ENCODE results near the gene DRAXIN.

DRAXIN gene

DNA sequence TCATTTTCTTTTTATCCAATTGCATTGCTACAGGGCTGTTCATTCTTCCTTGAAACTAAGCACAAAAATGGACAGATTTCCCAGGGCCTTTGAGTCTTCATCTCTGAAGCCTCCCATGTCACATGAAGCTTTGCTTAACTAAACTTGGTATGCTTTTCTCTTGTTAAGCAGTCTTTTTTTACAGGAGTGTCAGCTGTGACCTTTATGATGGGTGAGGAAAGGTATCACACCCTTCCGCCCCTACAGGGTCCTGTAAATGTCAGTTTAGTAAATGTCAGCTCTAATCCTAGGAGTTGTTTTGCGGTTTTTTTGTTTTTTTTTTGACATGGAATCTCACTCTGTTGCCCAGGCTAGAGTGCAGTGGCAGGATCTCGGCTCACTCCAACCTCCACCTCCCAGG lies 41.8 kb downstream of the DRAXIN start:
- Histone ChIP-seq H3K27me3 (ENCODE audit: low read depth, low read length) (no peaks in the 10 kb centered on the region), H3K9me3 (ENCODE audit: control insufficient read depth in 1 of 2, low read length in 2 of 2) (no peaks in the 10 kb centered on the region), H3K4me1 (ENCODE audit: control insufficient read depth in 1 of 2, insufficient read depth in 2 of 2, low read length in 2 of 2) (peaks cover 20 to 57% of the 10 kb centered on the region in 2 donors), H3K4me3 (ENCODE audit: low read depth in 1 of 2, low read length in 2 of 2) (no peak overlapping the region), H3K36me3 (ENCODE audit: control insufficient read depth in 1 of 2, insufficient read depth in 2 of 2, low read length in 2 of 2) (peaks cover 0 to 11% of the 10 kb centered on the region in 2 donors), H3K27ac (ENCODE audit: low read length) (no peak overlapping the region)

DNA sequence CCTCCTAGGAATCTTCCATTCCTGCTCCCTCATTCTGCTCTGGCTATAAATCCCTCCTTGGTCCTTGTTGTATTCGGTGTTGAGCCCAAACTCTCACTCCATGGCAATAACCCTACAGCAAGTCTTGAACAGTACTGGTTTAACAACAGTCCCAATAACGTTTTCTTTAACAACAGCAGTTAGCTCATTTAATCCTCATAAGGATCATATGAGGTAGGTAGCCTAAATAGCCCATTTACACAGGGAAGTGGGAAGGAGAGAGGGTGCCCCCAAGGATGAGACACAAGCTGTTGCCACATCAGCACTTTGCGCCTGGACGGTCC lies 44.0 kb downstream of the DRAXIN start:
- Histone ChIP-seq H3K4me1 (ENCODE audit: control insufficient read depth in 1 of 2, insufficient read depth in 2 of 2, low read length in 2 of 2) (peaks cover 16 to 48% of the 10 kb centered on the region in 2 donors), H3K27me3 (ENCODE audit: low read depth, low read length) (no peaks in the 10 kb centered on the region), H3K36me3 (ENCODE audit: control insufficient read depth in 1 of 2, insufficient read depth in 2 of 2, low read length in 2 of 2) (peaks cover 0 to 11% of the 10 kb centered on the region in 2 donors), H3K27ac (ENCODE audit: low read length) (peak overlapping the region; percentile 37), H3K9me3 (ENCODE audit: control insufficient read depth in 1 of 2, low read length in 2 of 2) (no peaks in the 10 kb centered on the region), H3K4me3 (ENCODE audit: low read depth in 1 of 2, low read length in 2 of 2) (peak overlapping the region; percentile 86 to 92)

DNA sequence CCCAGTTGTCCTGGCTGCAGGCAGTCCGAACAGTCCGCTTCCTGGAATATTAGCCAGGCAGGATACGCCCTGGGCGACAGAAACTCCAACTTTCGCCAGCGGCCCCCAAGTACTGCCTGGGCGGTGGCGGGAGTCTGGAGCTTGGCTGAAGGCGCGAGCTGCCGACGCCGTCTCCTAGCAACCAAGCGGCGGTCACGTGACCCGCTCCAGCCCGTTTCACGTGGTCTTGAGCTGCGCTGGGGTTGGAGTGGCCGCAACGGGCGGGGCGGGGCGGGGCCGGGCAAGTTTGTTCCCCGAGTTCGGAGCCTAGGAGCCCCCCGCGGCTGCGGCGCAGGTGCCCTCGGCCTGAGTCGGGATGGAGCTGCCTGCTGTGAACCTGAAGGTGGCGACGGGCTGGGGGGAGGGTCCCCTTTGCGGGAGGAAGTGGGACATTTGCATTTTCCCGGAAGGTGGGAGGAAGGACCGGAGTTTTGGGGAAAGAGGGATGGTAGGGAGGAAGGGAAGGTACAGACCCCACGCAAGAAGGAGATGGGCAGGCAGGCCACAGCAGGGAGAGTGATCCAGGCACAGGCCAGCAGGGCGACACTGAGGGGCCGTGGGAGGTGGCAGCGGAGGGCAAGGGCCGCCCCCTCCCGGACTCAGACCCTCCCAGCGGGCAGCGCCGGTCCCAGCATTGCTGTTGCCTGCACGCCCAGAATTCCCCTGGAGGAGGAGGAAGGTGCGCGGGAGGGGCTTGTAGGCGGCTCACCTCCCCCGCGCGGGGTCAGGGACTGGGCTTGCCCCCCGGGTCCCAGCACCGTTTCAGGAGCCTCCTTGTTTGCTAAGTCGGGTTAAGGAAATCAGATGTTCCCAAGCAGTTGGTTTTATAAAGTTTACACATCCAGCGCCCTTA lies 44.6 kb downstream of the DRAXIN start, which contains the start of gene AGTRAP:
AGTRAP (plus strand) TSS at position 283 of the 892 bp plus-strand sequence; CDS start at position 356, 73 bp downstream.
- Histone ChIP-seq H3K4me3 (ENCODE audit: low read depth in 1 of 2, low read length in 2 of 2) (peak within 1 kb of the TSS; percentile 86 to 92), H3K36me3 (ENCODE audit: control insufficient read depth in 1 of 2, insufficient read depth in 2 of 2, low read length in 2 of 2) (peaks cover 0 to 11% of the 10 kb centered on the region in 2 donors), H3K27me3 (ENCODE audit: low read depth, low read length) (no peaks in the 10 kb centered on the region), H3K4me1 (ENCODE audit: control insufficient read depth in 1 of 2, insufficient read depth in 2 of 2, low read length in 2 of 2) (peaks cover 16 to 47% of the 10 kb centered on the region in 2 donors), H3K27ac (ENCODE audit: low read length) (peak within 1 kb of the TSS; percentile 87), H3K9me3 (ENCODE audit: control insufficient read depth in 1 of 2, low read length in 2 of 2) (no peaks in the 10 kb centered on the region)

DNA sequence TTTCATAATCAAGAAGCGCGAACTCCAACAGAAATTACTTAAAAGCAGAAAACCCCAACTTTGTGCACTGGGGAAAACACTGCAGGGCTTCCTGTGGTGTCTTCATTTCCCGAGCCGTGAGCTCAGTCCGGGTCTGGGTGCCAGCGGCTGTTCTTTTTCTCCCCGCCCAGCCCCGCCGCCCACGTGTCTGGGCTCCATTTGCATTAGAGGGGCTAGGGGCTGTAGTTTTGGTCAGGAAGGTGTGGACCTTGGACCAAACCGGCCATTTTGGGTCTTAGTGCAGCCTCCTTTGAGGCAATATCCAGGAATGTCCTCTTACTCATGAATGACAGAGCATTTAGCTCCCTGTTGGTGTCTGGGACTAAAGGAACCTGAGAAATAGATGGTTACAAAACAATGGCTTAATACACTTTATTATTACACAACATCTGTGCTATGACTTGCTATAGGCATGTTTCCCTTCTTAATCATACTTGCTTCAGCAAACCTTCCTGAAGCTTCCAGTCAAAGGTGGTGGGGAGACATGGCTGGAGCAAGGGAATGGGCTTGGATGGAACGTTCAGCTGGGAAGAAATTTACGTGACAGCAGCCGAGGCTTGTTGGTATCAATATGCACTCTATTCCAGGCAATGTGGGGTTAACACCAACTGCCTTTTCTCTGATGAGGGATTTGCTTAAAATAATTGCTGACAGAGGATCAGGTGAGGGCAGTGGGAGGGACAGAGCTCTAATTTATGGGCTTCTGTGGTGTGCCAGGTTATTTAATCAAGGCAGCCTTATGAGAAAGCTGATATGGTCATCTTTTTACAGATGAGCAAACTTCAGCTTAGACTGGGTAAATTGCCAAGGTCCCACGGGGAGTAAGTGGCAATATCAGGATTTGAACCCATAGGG lies 45.5 kb downstream of the DRAXIN start:
- H3K27me3 ChIP-seq (ENCODE audit: low read depth, low read length), result no peaks in the 10 kb centered on the region
- peaks cover 0 to 11% of the 10 kb centered on the region in 2 donors for H3K36me3 ChIP-seq (ENCODE audit: control insufficient read depth in 1 of 2, insufficient read depth in 2 of 2, low read length in 2 of 2)
- peaks cover 13 to 39% of the 10 kb centered on the region in 2 donors for H3K4me1 ChIP-seq (ENCODE audit: control insufficient read depth in 1 of 2, insufficient read depth in 2 of 2, low read length in 2 of 2)
- H3K4me3 ChIP-seq (ENCODE audit: low read depth in 1 of 2, low read length in 2 of 2), result peak overlapping the region; percentile 86 to 92
- peak overlapping the region; percentile 87 for H3K27ac ChIP-seq (ENCODE audit: low read length)
- H3K9me3 ChIP-seq (ENCODE audit: control insufficient read depth in 1 of 2, low read length in 2 of 2), result no peaks in the 10 kb centered on the region

DNA sequence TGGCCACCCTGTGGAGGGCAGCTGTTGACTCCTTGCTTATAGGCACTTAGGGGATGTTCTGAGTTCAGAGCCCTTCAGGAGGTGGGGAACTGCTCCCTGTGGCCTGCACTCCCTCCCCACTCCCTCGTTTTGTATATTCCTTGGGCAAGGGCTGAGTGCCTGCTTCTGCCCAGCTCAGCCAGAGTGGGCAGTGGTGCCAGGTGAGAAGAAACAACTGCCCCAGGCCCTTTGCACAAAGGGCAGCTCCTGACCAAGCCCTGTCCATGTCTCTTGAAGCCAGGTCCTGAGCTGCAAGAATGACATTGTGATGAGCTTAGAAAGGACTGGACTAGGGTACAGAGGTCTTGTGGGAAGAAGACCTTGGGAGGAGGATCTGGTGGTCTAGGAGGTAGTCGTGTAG lies 46.6 kb downstream of the DRAXIN start:
- Histone ChIP-seq H3K9me3 (ENCODE audit: control insufficient read depth in 1 of 2, low read length in 2 of 2) (no peaks in the 10 kb centered on the region), H3K27me3 (ENCODE audit: low read depth, low read length) (no peaks in the 10 kb centered on the region), H3K36me3 (ENCODE audit: control insufficient read depth in 1 of 2, insufficient read depth in 2 of 2, low read length in 2 of 2) (peaks cover 0 to 11% of the 10 kb centered on the region in 2 donors), H3K27ac (ENCODE audit: low read length) (peak overlapping the region; percentile 9), H3K4me1 (ENCODE audit: control insufficient read depth in 1 of 2, insufficient read depth in 2 of 2, low read length in 2 of 2) (peaks cover 13 to 33% of the 10 kb centered on the region in 2 donors), H3K4me3 (ENCODE audit: low read depth in 1 of 2, low read length in 2 of 2) (no peak overlapping the region)

DNA sequence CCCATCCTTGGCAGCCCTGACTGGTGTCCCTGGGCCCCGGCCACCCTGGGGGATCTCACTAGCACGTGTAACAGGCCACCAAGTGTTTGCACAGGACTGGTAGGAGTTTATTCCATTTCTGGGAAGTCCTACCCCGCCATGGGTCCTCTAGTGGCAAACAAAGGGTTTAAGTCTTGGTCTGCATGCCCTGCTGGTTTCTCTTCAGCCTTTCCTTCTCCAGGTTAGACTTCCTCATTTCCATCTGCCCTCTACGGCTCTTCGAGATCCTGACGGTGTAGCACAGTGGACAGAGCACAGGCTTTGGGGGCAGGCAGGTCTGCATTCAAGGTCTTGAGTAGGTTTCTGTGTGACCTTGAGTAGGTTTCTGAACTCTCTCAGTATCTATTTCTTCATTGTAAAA lies 47.3 kb downstream of the DRAXIN start:
- Histone ChIP-seq H3K27ac (ENCODE audit: low read length) (no peak overlapping the region), H3K27me3 (ENCODE audit: low read depth, low read length) (no peaks in the 10 kb centered on the region), H3K4me1 (ENCODE audit: control insufficient read depth in 1 of 2, insufficient read depth in 2 of 2, low read length in 2 of 2) (peaks cover 13 to 33% of the 10 kb centered on the region in 2 donors), H3K9me3 (ENCODE audit: control insufficient read depth in 1 of 2, low read length in 2 of 2) (no peaks in the 10 kb centered on the region), H3K36me3 (ENCODE audit: control insufficient read depth in 1 of 2, insufficient read depth in 2 of 2, low read length in 2 of 2) (peaks cover 0 to 11% of the 10 kb centered on the region in 2 donors), H3K4me3 (ENCODE audit: low read depth in 1 of 2, low read length in 2 of 2) (no peak overlapping the region)

DNA sequence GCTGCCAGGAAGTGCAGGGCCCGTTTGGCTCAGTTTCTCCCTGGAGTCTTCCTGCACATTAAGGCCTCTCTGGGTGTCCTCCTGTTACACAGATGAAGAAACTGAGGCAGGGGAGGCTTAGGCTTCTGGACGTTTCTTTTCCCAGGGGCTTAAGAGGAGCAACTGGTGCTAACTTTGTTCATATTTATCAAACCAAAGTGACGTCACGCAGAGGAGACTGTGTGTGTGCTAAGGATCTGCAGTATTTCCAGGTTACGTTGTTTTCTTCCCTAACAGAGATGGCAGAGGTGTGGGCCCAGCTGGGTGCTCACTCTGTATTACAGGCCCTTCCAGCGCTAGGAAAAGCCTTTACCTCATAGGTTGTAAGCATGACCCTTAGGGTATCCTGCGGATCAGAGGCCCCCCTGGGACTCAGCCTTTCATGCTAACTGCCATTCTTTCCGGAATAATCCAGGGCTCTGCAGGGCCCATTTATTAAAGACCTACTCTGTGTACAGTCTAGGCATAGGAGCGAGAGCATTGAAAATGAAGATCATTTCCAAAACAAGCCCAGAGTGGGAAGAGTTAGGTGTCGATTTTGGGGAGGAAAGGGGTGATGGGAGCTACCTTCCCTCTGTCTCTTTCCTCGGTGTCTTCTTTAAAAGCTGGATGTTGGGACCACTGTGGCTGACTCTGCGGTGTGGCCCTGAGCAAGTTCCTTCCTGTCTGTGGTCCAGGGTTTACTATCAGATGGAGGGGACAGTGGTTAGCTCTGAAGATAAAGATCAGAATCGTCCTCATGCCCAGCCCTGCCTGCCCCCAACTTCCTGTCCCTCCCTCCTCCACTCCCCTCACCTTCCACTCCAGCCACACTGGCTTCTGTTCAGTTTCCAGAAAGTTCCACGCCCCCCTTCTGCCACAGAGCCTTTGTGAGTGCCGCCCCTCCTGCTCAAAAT lies 49.0 kb downstream of the DRAXIN start:
- peaks cover 9 to 30% of the 10 kb centered on the region in 2 donors for H3K4me1 ChIP-seq (ENCODE audit: control insufficient read depth in 1 of 2, insufficient read depth in 2 of 2, low read length in 2 of 2)
- no peaks in the 10 kb centered on the region for H3K27me3 ChIP-seq (ENCODE audit: low read depth, low read length)
- H3K4me3 ChIP-seq (ENCODE audit: low read depth in 1 of 2, low read length in 2 of 2), result no peak overlapping the region
- peaks cover 0 to 12% of the 10 kb centered on the region in 2 donors for H3K36me3 ChIP-seq (ENCODE audit: control insufficient read depth in 1 of 2, insufficient read depth in 2 of 2, low read length in 2 of 2)
- H3K27ac ChIP-seq (ENCODE audit: low read length), result no peak overlapping the region
- H3K9me3 ChIP-seq (ENCODE audit: control insufficient read depth in 1 of 2, low read length in 2 of 2), result no peaks in the 10 kb centered on the region

DNA sequence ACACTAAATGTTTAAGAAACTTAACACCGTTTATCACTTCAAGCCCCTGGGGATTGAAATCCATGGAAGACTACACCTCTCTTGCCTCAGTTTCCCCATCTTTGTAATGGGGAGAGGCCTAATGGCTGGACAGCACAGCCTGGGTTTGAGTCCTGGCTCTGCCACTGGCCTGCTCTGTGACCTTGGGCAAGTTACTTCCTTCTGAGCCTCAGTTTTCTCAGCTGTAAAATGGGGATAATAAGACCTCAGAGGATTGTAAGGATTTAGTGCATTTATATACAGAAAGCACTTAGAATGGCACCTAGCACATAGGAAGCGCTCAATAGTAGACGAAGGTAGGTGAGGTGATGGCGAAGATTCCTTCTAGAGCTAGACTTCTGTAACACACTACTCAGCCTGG lies 50.0 kb downstream of the DRAXIN start:
- H3K4me1 ChIP-seq (ENCODE audit: control insufficient read depth in 1 of 2, insufficient read depth in 2 of 2, low read length in 2 of 2), result peaks cover 7 to 28% of the 10 kb centered on the region in 2 donors
- peaks cover 9 to 15% of the 10 kb centered on the region in 2 donors for H3K36me3 ChIP-seq (ENCODE audit: control insufficient read depth in 1 of 2, insufficient read depth in 2 of 2, low read length in 2 of 2)
- H3K4me3 ChIP-seq (ENCODE audit: low read depth in 1 of 2, low read length in 2 of 2), result no peak overlapping the region
- no peaks in the 10 kb centered on the region for H3K9me3 ChIP-seq (ENCODE audit: control insufficient read depth in 1 of 2, low read length in 2 of 2)
- H3K27me3 ChIP-seq (ENCODE audit: low read depth, low read length), result no peaks in the 10 kb centered on the region
- H3K27ac ChIP-seq (ENCODE audit: low read length), result no peak overlapping the region

DNA sequence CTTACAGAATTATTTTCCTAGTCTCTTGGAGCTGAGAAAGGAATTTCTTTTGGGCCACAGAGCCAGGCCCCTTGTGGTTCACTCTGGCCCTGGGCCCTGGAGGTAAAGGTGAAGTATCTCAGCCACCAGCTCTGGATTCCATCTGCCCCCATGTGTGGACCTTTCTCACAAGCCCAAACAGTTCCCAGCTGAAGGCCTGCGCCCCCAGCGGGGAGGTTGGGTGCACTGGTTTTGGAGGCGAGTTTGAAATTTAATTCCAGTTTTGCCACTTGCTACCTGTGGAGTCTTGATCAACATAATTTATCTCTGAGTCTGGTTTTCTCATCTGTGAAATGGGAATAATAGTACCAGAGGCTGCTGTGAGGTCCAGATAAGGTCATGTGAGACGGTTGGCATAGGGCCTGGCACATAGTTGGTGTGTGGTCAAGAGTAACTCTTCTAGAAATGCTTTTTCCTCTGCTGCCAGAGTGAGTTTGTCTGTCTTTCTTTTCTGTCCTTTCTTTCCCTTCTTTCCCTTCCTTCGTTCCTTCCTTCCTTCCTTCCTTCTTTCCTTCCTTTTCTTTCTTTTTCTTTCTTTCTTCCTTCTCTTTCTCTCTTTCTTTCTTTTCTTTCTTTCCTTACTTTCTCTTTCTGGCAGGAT lies 50.5 kb downstream of the DRAXIN start:
- Histone ChIP-seq H3K27ac (ENCODE audit: low read length) (no peak overlapping the region), H3K9me3 (ENCODE audit: control insufficient read depth in 1 of 2, low read length in 2 of 2) (no peaks in the 10 kb centered on the region), H3K4me3 (ENCODE audit: low read depth in 1 of 2, low read length in 2 of 2) (no peak overlapping the region), H3K36me3 (ENCODE audit: control insufficient read depth in 1 of 2, insufficient read depth in 2 of 2, low read length in 2 of 2) (peaks cover 12 to 14% of the 10 kb centered on the region in 2 donors), H3K27me3 (ENCODE audit: low read depth, low read length) (no peaks in the 10 kb centered on the region), H3K4me1 (ENCODE audit: control insufficient read depth in 1 of 2, insufficient read depth in 2 of 2, low read length in 2 of 2) (peaks cover 4 to 24% of the 10 kb centered on the region in 2 donors)

DNA sequence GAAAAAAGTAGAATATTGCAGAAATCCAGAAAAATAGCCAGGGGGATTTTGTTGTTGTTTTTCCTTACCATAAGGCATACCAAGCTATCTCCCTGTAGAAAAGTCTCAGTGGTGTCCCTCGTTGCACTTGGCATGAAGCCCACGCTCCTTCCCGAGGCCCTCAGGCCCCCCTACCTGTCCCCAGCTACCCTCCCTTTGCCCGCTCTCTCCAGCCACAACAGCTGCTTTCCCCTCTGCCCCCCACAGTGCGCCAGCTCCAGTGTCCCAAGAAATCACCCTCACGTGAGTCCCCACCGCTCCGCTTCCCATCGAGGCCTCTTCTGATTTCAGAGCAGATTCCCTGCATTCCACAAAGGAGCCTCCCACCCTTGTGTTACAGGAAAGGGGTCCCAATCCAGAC lies 52.8 kb downstream of the DRAXIN start:
- H3K9me3 ChIP-seq (ENCODE audit: control insufficient read depth in 1 of 2, low read length in 2 of 2), result no peaks in the 10 kb centered on the region
- H3K27ac ChIP-seq (ENCODE audit: low read length), result no peak overlapping the region
- H3K4me3 ChIP-seq (ENCODE audit: low read depth in 1 of 2, low read length in 2 of 2), result no peak overlapping the region
- H3K4me1 ChIP-seq (ENCODE audit: control insufficient read depth in 1 of 2, insufficient read depth in 2 of 2, low read length in 2 of 2), result peaks cover 0 to 14% of the 10 kb centered on the region in 2 donors
- H3K36me3 ChIP-seq (ENCODE audit: control insufficient read depth in 1 of 2, insufficient read depth in 2 of 2, low read length in 2 of 2), result peaks cover 12 to 28% of the 10 kb centered on the region in 2 donors
- H3K27me3 ChIP-seq (ENCODE audit: low read depth, low read length), result no peaks in the 10 kb centered on the region
